Activated CD4-positive, alpha-beta T cell treated with anti-CD3 and anti-CD28 coated beads, Interleukin-2, amount 50 U/mL, for 16 hours (primary cell): ENCODE results near the gene COL2A1.

Source experiments
- DNase-seq: peaks from one replicate; pipeline ENCODE4 v3.0.0-alpha.2; 2020

Gene COL2A1

GRCh38 chr12:48010366-48010970, 6.2 kb upstream of the COL2A1 start:
- DNase-seq, result no peak

- DNase-seq, result no peak
These were observed 5.2 kb upstream of the COL2A1 start for GRCh38 chr12:48009471-48009870.

DNA sequence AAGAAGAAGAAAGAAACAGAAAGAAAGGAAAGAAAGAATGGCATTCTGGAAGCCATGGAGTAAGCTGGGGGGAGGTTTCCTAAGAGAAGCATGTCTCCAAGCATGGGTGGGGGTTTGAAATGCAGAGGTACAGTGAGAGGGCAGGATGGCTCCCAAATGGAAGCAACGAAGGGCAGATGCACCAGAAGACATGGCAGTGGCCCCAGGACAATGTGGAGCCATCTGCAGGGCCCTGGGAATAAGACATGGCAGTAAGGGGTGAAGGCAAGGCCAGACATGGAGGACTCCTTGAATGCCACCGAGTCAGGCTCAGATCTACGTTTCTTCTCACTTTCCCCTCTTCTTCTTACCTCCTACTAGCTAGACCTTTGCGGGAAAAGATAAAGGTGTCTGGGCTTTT, 4.7 kb upstream of the COL2A1 start:
- no peak for DNase-seq

DNA sequence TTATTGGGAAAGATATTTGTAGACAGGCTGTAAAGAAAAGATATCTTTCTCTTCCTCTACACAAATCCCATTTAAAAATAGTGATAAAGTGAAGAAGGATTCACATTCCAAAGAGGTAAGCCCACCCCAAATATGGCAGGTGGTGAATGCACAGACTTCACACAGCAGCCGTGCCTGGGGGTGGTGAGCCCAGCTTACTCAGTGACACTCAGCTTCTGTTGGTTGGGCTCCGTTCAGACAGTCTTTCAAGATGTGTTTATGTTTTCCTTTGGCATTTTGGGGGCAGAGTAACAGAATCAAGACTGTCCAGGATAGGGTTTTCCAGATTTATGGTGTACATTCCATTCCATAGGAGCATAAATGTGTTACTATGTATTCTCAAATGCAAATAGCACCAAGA, 4.1 kb upstream of the COL2A1 start:
- no peak for DNase-seq

DNA sequence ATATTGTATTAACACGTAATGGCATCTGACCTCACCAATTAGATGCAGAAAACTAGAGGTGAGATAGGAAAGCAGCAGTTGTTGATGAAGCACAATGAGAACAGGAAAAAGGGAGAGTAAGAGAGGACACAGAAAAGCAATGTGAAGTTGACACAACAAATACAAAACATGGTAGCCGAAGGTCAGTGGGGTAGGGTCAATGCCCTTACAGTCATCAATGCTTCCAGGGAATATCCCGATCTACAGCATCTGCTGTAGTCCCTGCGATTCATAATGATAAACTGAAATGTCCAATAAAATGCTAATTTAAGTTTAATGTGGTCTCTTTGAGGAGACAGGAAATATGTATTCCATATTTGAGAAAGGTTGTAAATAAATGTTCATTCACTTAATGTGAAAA, 2.9 kb upstream of the COL2A1 start:
- no peak for DNase-seq

DNA sequence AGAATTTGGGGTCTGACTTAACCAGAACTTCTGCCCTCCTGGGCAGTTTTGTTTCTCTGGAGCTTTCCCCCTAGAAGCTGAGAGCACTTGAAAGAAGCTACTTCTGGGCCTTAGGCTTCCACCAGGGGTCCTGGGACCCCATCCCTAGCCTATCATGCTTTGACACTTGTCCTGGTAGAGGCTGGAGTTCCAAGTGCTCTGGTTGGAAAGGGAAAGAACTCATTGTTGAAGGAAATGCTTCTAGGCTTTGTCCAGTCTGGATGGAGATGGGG, 1.4 kb upstream of the COL2A1 start:
- no peak for DNase-seq

DNA sequence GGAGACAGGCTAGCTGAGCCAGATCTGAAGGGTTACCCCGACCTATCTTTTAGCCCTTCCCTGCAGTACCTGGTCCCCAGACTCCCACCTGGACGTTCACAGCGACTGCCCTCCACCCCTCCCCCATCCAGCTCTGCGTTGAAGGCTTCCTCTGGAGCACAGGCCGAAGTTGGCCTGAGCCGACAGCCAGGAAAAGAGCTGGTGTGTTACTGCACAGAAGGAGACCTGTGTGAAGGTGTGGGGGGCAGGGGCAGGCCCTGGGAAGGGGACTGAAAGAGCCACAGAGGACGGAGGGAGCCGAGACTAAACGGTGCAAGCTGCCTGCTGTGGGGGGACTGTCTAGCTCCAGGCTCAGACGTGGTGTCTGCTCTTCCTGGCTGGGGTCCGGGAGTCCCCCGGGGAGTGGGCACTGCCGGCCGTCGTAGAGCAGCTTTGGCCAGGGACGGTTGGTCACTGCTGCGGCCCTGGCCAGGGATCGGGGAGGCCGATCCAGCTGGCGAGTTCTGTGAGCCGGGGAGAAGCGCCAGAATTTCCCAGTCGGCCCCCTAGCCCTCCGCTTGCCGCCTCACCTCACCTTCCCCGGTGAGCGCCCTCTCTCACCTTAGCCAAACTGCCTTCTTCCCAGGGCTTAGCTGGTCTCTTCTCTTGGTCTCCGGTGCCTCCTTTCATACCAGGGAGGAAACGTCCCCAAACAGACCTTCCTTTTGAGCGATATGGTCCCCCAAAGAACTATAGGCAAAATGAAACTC, 899 bp upstream of the COL2A1 start:
- no peak for DNase-seq

DNA sequence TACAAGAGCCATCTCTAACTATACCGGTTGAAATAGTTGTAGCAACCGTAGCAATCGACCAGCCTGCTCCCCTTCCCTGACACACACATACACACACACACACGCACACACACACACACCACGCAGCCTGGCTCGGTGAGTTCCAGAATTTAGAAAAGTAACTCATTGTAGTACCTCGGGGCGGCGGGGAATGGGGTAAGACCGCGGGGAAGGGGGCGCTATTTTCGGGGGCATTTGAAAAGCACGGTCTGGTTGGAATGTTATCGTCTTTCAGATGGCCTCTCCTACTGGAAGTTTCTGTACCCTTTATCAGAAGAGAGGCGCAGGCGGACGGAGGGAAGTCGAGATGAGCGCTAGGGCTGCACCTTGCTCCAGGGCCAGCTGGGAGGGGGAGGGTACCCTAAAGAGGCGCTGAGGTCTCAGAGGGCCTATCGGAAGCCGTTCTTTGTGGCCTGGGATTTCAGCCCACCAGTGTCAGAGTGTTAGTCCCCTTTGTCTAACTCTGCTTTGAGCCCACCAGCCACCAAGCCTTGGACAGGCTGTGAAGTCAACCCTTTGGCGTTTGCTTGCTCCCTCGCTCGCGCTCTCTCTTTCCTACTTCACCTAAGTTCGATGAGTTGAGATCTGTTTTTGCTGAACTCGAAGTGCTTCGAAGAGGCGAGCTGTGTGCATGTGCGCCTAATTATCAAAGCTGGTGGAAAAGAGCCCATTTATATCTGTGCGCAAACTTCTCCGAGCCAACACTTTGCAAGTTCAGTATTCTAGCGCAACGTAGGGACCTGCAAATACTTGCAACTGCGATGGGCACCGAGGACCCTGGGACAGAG, 837 bp downstream of the COL2A1 start:
- DNase-seq, result no peak

DNA sequence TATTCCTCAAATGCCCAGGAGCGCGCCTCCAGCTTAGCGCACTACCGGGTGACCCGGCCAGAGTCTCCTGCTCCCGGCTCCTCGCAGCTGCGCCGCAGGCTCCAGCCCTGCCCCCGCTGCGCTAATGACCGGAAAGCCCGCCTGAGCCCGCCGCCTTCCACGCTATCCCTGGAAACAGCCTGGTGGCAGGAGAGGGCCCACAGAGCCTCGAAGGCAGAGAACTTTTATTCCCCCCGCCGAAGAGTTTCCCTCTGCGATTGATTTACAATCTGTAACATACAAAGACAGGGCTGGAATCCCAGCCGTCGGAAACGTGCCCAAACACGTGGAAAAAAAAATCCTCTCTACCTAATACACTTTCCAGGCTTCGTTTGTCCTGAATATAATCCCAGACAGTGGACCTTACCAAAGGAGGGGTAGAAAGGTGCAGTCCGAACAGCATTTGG, 1.5 kb downstream of the COL2A1 start:
- DNase-seq, result no peak

DNA sequence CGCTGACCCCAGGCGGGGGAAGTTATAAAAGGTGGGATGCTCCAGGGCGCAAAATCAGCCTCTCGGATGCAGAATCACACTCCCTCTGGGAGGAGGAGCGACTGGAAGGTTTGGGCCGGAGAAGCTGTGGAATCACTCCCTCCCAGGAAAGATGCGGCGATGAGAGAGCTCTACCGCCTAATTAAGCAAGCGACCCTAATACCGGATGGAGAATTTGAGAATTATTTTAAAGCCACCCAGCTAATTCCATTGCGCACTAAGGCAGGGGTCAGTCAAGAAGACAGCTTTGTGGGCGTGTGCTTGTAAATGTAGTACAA, 1.9 kb downstream of the COL2A1 start:
- no peak for DNase-seq

- DNase-seq, result no peak
These were observed 2.5 kb downstream of the COL2A1 start for GRCh38 chr12:48001505-48002413.

GRCh38 chr12:48000878-48001504, 3.3 kb downstream of the COL2A1 start:
- no peak for DNase-seq

GRCh38 chr12:47999816-48000215, 4.5 kb downstream of the COL2A1 start:
- no peak for DNase-seq

- no peak for DNase-seq
These were observed 7.0 kb downstream of the COL2A1 start for GRCh38 chr12:47997321-47997720.

- DNase-seq, result no peak
These were observed 8.3 kb downstream of the COL2A1 start for GRCh38 chr12:47995981-47996401.

DNA sequence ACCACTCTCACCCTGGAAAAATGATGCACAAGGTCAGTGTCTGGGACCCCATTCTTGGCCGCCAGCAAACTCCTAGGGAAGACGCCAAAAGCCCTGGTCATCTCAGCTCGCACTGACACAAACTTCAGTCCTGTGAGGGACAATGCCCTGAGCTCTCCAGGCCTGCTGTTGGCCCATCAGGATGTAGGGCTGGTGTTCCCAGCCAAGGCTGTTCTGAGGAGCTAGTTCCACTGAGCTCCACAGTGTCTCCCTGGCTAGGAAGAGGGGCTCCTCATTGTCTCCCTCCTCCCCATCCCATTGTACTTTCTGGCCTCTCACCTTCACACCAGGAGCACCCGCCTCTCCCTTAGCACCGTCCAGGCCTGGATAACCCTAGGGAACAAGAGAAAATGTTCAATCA, 10.8 kb downstream of the COL2A1 start:
- DNase-seq, result no peak

DNA sequence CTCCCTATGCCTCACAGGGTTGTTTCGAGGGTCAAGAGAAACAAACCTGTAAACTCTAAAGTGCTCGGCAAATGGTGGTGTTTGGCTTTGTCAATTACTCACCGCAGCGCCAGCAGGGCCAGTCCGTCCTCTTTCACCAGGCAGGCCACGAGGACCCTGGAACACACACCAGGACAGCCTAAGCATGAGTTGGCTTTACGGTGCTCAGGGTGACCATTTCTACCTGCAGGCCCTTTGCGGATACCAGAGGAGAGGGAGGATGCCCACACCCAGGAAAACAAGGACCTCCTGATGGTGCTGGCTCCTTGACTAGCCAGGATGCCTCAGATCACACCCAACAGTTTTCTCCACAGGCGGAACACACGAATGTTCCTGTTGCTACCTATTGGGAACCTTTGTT, 11.5 kb downstream of the COL2A1 start:
- DNase-seq, result no peak

DNA sequence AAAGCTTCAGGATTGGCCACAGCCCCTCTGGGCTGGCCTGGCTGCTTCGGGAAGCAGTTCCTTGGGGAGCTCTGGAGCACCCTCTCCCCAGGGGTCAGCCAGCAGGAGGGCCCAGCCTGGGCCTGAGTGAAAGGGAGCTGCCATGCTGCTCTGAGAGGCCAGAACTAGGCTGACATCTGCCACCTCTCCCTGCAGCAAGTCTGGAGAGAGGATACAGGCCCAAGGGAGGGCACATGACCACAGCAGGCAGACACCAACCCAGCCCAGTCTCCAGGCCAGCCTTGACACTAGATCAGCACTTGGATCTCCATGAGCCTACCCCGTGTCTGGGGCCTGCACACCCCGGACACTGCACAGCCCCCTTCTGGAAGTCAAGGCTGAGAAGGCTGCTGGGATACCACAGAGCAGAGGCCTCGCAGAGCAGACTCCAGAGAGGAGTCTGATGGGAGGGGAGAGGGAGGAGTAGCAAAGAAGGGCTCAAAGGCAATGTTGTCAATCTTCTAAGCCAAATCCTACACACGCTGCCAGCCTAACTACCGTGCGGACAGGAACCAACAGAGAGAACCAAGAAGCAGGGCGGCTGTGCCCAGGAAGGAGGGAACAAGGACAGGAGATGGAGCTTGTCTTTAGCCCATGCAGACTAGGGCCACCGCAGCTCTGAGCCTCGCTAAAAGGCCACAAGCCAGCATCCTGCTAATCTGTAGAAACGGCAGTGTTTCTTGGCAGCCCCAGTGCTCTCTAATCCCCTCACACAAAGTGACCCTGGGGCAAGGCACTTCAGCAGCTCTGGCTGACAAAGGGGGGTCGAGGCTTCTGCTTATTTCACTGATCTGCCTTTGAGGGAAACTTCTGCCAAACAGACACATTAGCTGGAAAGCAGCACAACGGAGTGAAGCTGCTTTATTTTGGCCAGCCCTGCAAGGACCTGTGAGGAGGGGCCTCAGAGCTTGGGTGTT, 12.9 kb downstream of the COL2A1 start:
- no peak for DNase-seq

- DNase-seq, result peak; percentile 87
These were observed 13.7 kb downstream of the COL2A1 start for GRCh38 chr12:47990351-47991105.

- DNase-seq, result no peak
These were observed 14.6 kb downstream of the COL2A1 start for GRCh38 chr12:47989666-47990065.

DNA sequence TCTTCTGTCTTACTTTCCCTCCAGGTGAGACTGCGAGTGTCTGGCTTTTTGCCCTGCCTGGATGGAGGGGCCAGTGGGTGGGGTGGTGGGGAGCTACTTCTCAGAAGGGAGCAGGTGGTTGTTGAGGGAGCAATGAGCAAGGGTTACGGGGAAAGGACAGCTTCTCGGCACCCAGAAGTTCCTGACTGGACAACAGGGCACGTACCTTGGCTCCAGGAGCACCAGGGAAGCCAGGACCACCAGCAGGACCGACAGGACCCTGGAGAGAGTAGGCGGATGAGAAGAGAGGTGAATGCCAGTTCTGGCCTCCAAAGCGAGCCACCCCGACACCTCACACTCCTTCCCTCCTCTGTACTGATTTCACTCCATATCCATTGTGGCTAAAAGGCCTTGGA, 15.3 kb downstream of the COL2A1 start:
- no peak for DNase-seq
